ENCODE data around the gene SPATA13. TPM values are rescaled to one million over a fixed set of nuclear protein-coding genes. Genes with fewer than 3 reads are reported as not detected.

SPATA13 gene
- total RNA-seq, 2 experiments from 2014 or later: 55.4 to 59.2 TPM

GRCh38 chr13:24275041-24275440, 114.5 kb downstream of the SPATA13 start:
- no peak for DNase-seq

GRCh38 chr13:24276306-24276705, 115.8 kb downstream of the SPATA13 start:
- ChIA-PET POLR2A (no interaction called here), CTCF (no interaction called here)
- H3K36me3 Mint-ChIP-seq (ENCODE audit: low read depth): peaks cover 40% of the 10 kb centered on the region
- peaks cover 82% of the 10 kb centered on the region for H3K4me1 Mint-ChIP-seq
- no peak for DNase-seq
- no peak overlapping the region for H3K4me3 Mint-ChIP-seq
- H3K27ac Mint-ChIP-seq: no peak overlapping the region
- H3K27me3 Mint-ChIP-seq: no peaks in the 10 kb centered on the region
- no peaks in the 10 kb centered on the region for H3K9me3 Mint-ChIP-seq

More at GRCh38 chr13:24275041-24275440, 114.5 kb downstream of the SPATA13 start:
- POLR2A ChIA-PET: interaction anchor here (1.6 to 16.0 kb wide), 2 partner anchors 16 to 18 kb away, joined by 4 to 715 read pairs; no protein-coding TSS in a partner anchor
- H3K4me1 Mint-ChIP-seq: peaks cover 90% of the 10 kb centered on the region
- H3K9me3 Mint-ChIP-seq: no peaks in the 10 kb centered on the region
- CTCF ChIA-PET: interaction anchor here (0.9 to 2.2 kb wide), 6 partner anchors 10 to 46 kb away, joined by 3 to 15 read pairs (median 6); no protein-coding TSS in a partner anchor
- peak overlapping the region; percentile 97 for H3K27ac Mint-ChIP-seq
- H3K4me3 Mint-ChIP-seq: peak overlapping the region; percentile 36
- H3K27me3 Mint-ChIP-seq: peaks cover 2% of the 10 kb centered on the region
- peaks cover 44% of the 10 kb centered on the region for H3K36me3 Mint-ChIP-seq (ENCODE audit: low read depth)

GRCh38 chr13:24276861-24277260, 116.3 kb downstream of the SPATA13 start:
- H3K27ac Mint-ChIP-seq: no peak overlapping the region
- no peak overlapping the region for H3K4me3 Mint-ChIP-seq
- no peaks in the 10 kb centered on the region for H3K9me3 Mint-ChIP-seq
- DNase-seq: no peak
- CTCF ChIA-PET: interaction anchor here (1.4 kb wide), 1 partner anchor 10 kb away, joined by 3 read pairs; no protein-coding TSS in a partner anchor
- peaks cover 79% of the 10 kb centered on the region for H3K4me1 Mint-ChIP-seq
- H3K36me3 Mint-ChIP-seq (ENCODE audit: low read depth): peaks cover 41% of the 10 kb centered on the region
- H3K27me3 Mint-ChIP-seq: no peaks in the 10 kb centered on the region
- POLR2A ChIA-PET: interaction anchor here (1.6 kb wide), 1 partner anchor 23 kb away, joined by 9 read pairs; no protein-coding TSS in a partner anchor

GRCh38 chr13:24277761-24278160, 117.2 kb downstream of the SPATA13 start:
- no peak overlapping the region for H3K27ac Mint-ChIP-seq
- DNase-seq: no peak
- ChIA-PET POLR2A (interaction anchor here (1.3 to 1.6 kb wide), 3 partner anchors 13 to 27 kb away, joined by 3 to 9 read pairs (median 6); no protein-coding TSS in a partner anchor), CTCF (interaction anchor here (1.4 kb wide), 1 partner anchor 11 kb away, joined by 3 read pairs; no protein-coding TSS in a partner anchor)
- no peaks in the 10 kb centered on the region for H3K27me3 Mint-ChIP-seq
- peaks cover 72% of the 10 kb centered on the region for H3K4me1 Mint-ChIP-seq
- peaks cover 46% of the 10 kb centered on the region for H3K36me3 Mint-ChIP-seq (ENCODE audit: low read depth)
- H3K4me3 Mint-ChIP-seq: no peak overlapping the region
- no peaks in the 10 kb centered on the region for H3K9me3 Mint-ChIP-seq

GRCh38 chr13:24279327-24280110, 119.0 kb downstream of the SPATA13 start:
- CTCF ChIA-PET: interaction anchor here (0.8 kb wide), 1 partner anchor 15 kb away, joined by 3 read pairs; no protein-coding TSS in a partner anchor
- no peak for DNase-seq
- Mint-ChIP-seq H3K27me3 (no peaks in the 10 kb centered on the region), H3K4me1 (peaks cover 56% of the 10 kb centered on the region), H3K27ac (no peak overlapping the region), H3K9me3 (no peaks in the 10 kb centered on the region), H3K4me3 (no peak overlapping the region), H3K36me3 (ENCODE audit: low read depth) (peaks cover 48% of the 10 kb centered on the region)
- POLR2A ChIA-PET: no interaction called here

GRCh38 chr13:24280720-24281119, 120.2 kb downstream of the SPATA13 start:
- Mint-ChIP-seq H3K4me3 (no peak overlapping the region), H3K27ac (no peak overlapping the region), H3K9me3 (no peaks in the 10 kb centered on the region), H3K4me1 (peaks cover 44% of the 10 kb centered on the region), H3K36me3 (ENCODE audit: low read depth) (peaks cover 48% of the 10 kb centered on the region), H3K27me3 (no peaks in the 10 kb centered on the region)
- CTCF ChIA-PET: interaction anchor here (1.1 kb wide), 1 partner anchor 10 kb away, joined by 3 read pairs; no protein-coding TSS in a partner anchor
- no peak for DNase-seq
- POLR2A ChIA-PET: no interaction called here

- no peak for DNase-seq
- Mint-ChIP-seq H3K4me1 (peaks cover 38% of the 10 kb centered on the region), H3K27ac (no peak overlapping the region), H3K36me3 (ENCODE audit: low read depth) (peaks cover 51% of the 10 kb centered on the region), H3K9me3 (no peaks in the 10 kb centered on the region), H3K4me3 (no peak overlapping the region), H3K27me3 (no peaks in the 10 kb centered on the region)
- ChIA-PET CTCF (interaction anchor here (1.1 kb wide), 1 partner anchor 11 kb away, joined by 3 read pairs; no protein-coding TSS in a partner anchor), POLR2A (interaction anchor here (0.8 kb wide), 1 partner anchor 11 kb away, joined by 3 read pairs; no protein-coding TSS in a partner anchor)
These were observed 120.9 kb downstream of the SPATA13 start for GRCh38 chr13:24281188-24282008.

GRCh38 chr13:24282256-24282655, 121.7 kb downstream of the SPATA13 start:
- Mint-ChIP-seq H3K9me3 (no peaks in the 10 kb centered on the region), H3K4me1 (peaks cover 31% of the 10 kb centered on the region), H3K36me3 (ENCODE audit: low read depth) (peaks cover 53% of the 10 kb centered on the region), H3K27me3 (no peaks in the 10 kb centered on the region), H3K4me3 (no peak overlapping the region), H3K27ac (no peak overlapping the region)
- CTCF ChIA-PET: interaction anchor here (0.9 kb wide), 1 partner anchor 10 kb away, joined by 4 read pairs; no protein-coding TSS in a partner anchor
- no peak for DNase-seq
- POLR2A ChIA-PET: interaction anchor here (0.8 to 1.1 kb wide), 2 partner anchors 11 to 15 kb away, joined by 3 read pairs; no protein-coding TSS in a partner anchor

- Mint-ChIP-seq H3K36me3 (ENCODE audit: low read depth) (peaks cover 65% of the 10 kb centered on the region), H3K9me3 (no peaks in the 10 kb centered on the region), H3K4me1 (peaks cover 8% of the 10 kb centered on the region), H3K4me3 (no peak overlapping the region), H3K27ac (no peak overlapping the region), H3K27me3 (no peaks in the 10 kb centered on the region)
- DNase-seq: no peak
- POLR2A ChIA-PET: interaction anchor here (1.4 to 1.6 kb wide), 2 partner anchors 11 to 34 kb away, joined by 4 read pairs; no protein-coding TSS in a partner anchor
- CTCF ChIA-PET: no interaction called here
These were observed 124.5 kb downstream of the SPATA13 start for GRCh38 chr13:24284889-24285565.

GRCh38 chr13:24286624-24287023, 126.1 kb downstream of the SPATA13 start:
- H3K27ac Mint-ChIP-seq: no peak overlapping the region
- CTCF ChIA-PET: no interaction called here
- POLR2A ChIA-PET: no interaction called here
- H3K9me3 Mint-ChIP-seq: no peaks in the 10 kb centered on the region
- peaks cover 80% of the 10 kb centered on the region for H3K36me3 Mint-ChIP-seq (ENCODE audit: low read depth)
- H3K4me3 Mint-ChIP-seq: no peak overlapping the region
- H3K27me3 Mint-ChIP-seq: no peaks in the 10 kb centered on the region
- DNase-seq: no peak
- H3K4me1 Mint-ChIP-seq: peaks cover 5% of the 10 kb centered on the region

GRCh38 chr13:24287748-24288287, 127.3 kb downstream of the SPATA13 start:
- no peak for DNase-seq
- ChIA-PET POLR2A (no interaction called here), CTCF (interaction anchor here (1.4 kb wide), 1 partner anchor 14 kb away, joined by 5 read pairs; no protein-coding TSS in a partner anchor)
- H3K9me3 Mint-ChIP-seq: no peaks in the 10 kb centered on the region
- H3K4me3 Mint-ChIP-seq: no peak overlapping the region
- no peaks in the 10 kb centered on the region for H3K27me3 Mint-ChIP-seq
- peaks cover 1% of the 10 kb centered on the region for H3K4me1 Mint-ChIP-seq
- H3K36me3 Mint-ChIP-seq (ENCODE audit: low read depth): peaks cover 79% of the 10 kb centered on the region
- no peak overlapping the region for H3K27ac Mint-ChIP-seq

- Mint-ChIP-seq H3K27me3 (no peaks in the 10 kb centered on the region), H3K9me3 (no peaks in the 10 kb centered on the region), H3K27ac (no peak overlapping the region), H3K4me3 (no peak overlapping the region), H3K4me1 (no peaks in the 10 kb centered on the region), H3K36me3 (ENCODE audit: low read depth) (peaks cover 76% of the 10 kb centered on the region)
- ChIA-PET POLR2A (interaction anchor here (1.0 kb wide), 1 partner anchor 38 kb away, joined by 4 read pairs; no protein-coding TSS in a partner anchor), CTCF (no interaction called here)
- DNase-seq: no peak
These were observed 128.3 kb downstream of the SPATA13 start for GRCh38 chr13:24288870-24289269.
